SU-DHL-6 (cell line): ENCODE data around the gene ATCAY.

ENCODE experiments used
- CTCF ChIP-seq: fragments of 200-600 bp; sonication (generic); IDR thresholded peaks from one replicate; pipeline ENCODE4 v1.5.1; 2017; ENCODE audit warnings: antibody characterized with exemption, mild to moderate bottlenecking, low read length, moderate library complexity; ENCODE audit not compliant: insufficient read depth, poor library complexity, severe bottlenecking
- EZH2phosphoT487 ChIP-seq: fragments of 200-600 bp; sonication (generic), shearing (Covaris generic); conservative IDR thresholded peaks from 2 replicates; pipeline ENCODE4 v1.6.1; 2018; ENCODE audit warnings: mild to moderate bottlenecking, antibody characterized with exemption, low read length, moderate library complexity, mixed read lengths

- TF ChIP-seq CTCF: no peak
- no peak for TF ChIP-seq EZH2phosphoT487
These were observed 96.2 kb downstream of the ATCAY start for GRCh38 chr19:3976495-3977241.
